Gastrocnemius medialis (tissue), 4 donors: ENCODE results near the gene SMARCAL1. TPM values are rescaled to one million over a fixed set of nuclear protein-coding genes. Genes with fewer than 3 reads are reported as not detected.

ENCODE experiments used
- ATAC-seq, 2 donors: fragments of 150-250 bp; one replicate each; pipeline ENCODE4 v1.9.1; 2016
- DNase-seq, 2 donors: peaks; one replicate each; pipeline ENCODE4 v3.0.0-alpha.2; 2019
- H3K27ac ChIP-seq, 4 donors: fragments of 200-600 bp; sonication (generic); 1 replicate in 1 of 4; 2 replicates in 3 of 4; pipeline ENCODE4 v1.5.1; 2016 to 2018; ENCODE audit warnings: mild to moderate bottlenecking in 2 of 4, moderate library complexity in 1 of 4
- H3K27me3 ChIP-seq, 3 donors: fragments of 200-600 bp; sonication (generic) in 2 of 3; 1 replicate in 1 of 3; 2 replicates in 2 of 3; pipeline versions ENCODE4 v1.5.1 to v1.6.0; 2016 to 2019; ENCODE audit warnings: mild to moderate bottlenecking in 1 of 3, moderate library complexity in 1 of 3
- H3K36me3 ChIP-seq, 2 donors: fragments of 200-600 bp; sonication (generic) in 1 of 2; one replicate each; pipeline ENCODE4 v1.5.1; 2017 to 2018
- H3K4me1 ChIP-seq, 2 donors: fragments of 200-600 bp; sonication (generic) in 1 of 2; one replicate each; pipeline ENCODE4 v1.5.1; 2016 to 2017; ENCODE audit warnings: mild to moderate bottlenecking in 2 of 2
- H3K4me3 ChIP-seq, 4 donors: fragments of 200-600 bp; sonication (generic) in 3 of 4; 1 replicate in 1 of 4; 2 replicates in 3 of 4; pipeline ENCODE4 v1.5.1; 2016 to 2019; ENCODE audit warnings: mild to moderate bottlenecking in 2 of 4
- H3K9me3 ChIP-seq, 3 donors: fragments of 200-600 bp; sonication (generic) in 2 of 3; 1 replicate in 1 of 3; 2 replicates in 2 of 3; pipeline ENCODE4 v1.5.1; 2016 to 2019
- POLR2A ChIP-seq, 2 donors: fragments of 450-650 bp; IDR thresholded peaks; one replicate each; pipeline ENCODE4 v1.6.1; 2017; ENCODE audit warnings: antibody characterized with exemption in 2 of 2, mild to moderate bottlenecking in 2 of 2, moderate library complexity in 2 of 2
- in situ Hi-C, 4 donors: fragments of 200-750 bp; cut with MboI; loops; one replicate each; pipeline versions ENCODE4 v1.15.0 to v1.8.0; 2017; ENCODE audit warnings: low sequenced_read_pairs in 4 of 4
- intact Hi-C: fragments of 100-400 bp; cut with DNase I; formaldehyde crosslinking; loops from one replicate; pipeline ENCODE4 v1.15.1; 2023; ENCODE audit warnings: low total_unique reads
- total RNA-seq, 4 donors: library from RNA; depleted of rRNA; stranded (reverse); fragments of >200 nt; gene quantifications; one replicate each; pipeline versions ENCODE4 v1.1.0 to v1.2.3, GENCODE V29; 2016
- TF ChIP-seq, protein P1 (sequence below), 5 experiments: fragments of 450-650 bp in 3 of 5; fragments of 200-600 bp in 2 of 5; sonication (generic) in 2 of 5; IDR thresholded peaks in 4 of 5; conservative IDR thresholded peaks in 1 of 5; 1 replicate in 4 of 5; 2 replicates in 1 of 5; pipeline ENCODE4 v1.5.1; 2016 to 2019; ENCODE audit warnings: antibody characterized with exemption in 5 of 5, mild to moderate bottlenecking in 3 of 5, moderate library complexity in 3 of 5

Gene SMARCAL1
- total RNA-seq, 4 donors from 2014 or later = 5.8 to 20.7 (median 7.8) TPM

DNA sequence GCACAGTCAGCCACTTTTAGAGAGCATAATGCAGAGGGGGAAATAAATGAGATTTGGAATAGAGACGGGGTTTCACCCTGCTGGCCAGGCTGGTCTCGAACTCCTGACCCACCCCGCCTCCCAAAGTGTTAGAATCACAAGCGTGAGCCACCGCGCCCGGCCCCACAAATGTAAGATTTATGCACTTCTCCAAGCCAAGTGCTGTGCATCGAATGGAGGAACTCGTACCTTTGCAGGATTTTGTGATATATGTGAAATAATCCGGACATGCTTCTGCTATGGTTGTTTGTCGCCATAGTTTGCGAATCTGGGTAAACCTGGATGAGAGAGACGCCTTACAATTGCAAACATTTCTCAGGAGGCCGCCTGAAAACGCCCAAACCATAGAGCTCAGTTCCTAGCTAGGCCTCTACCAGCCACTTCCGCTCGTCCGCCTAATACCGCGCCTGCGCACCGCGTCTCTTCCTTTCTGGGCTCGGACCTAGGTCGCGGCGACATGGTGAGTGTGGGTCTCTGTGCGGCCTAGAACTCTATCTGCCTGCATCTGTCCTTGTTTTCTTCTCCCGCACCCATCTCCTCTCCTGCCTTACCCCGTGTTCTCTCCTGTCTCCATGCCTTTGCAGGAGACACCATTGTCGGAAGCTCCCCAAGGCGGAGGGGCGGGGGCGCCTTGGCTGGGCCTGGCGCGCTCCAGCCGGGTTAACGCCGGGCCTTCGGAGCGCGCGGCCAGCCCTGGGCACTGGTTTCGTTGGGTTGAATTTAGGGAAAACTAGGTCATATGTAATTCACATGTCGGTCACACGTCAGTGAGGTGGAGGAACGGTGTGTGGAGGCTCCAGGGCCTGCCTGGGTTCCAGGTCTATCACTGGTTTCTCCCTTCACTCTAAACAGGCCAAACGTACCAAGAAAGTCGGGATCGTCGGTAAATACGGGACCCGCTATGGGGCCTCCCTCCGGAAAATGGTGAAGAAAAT, 86.4 kb downstream of the SMARCAL1 start, which contains the start of gene RPL37A:
Gene RPL37A (plus strand): TSS at position 466 of the 974 bp plus-strand sequence. CDS start 31 bp downstream, at position 497.
- Histone ChIP-seq H3K27me3 (no peaks in the 10 kb centered on the region), H3K36me3 (peaks cover 7 to 43% of the 10 kb centered on the region in 2 donors), H3K4me1 (peaks cover 26% of the 10 kb centered on the region in 2 donors), H3K4me3 (peak within 1 kb of the TSS; percentile 70 to 90 (median 80)), H3K27ac (peak within 1 kb of the TSS; percentile 81 to 89 (median 84)), H3K9me3 (no peaks in the 10 kb centered on the region)
- TF ChIP-seq POLR2A (IDR thresholded peaks at IDR 0.05) = peak; percentile 93 to 94
- TF ChIP-seq, protein P1, sequence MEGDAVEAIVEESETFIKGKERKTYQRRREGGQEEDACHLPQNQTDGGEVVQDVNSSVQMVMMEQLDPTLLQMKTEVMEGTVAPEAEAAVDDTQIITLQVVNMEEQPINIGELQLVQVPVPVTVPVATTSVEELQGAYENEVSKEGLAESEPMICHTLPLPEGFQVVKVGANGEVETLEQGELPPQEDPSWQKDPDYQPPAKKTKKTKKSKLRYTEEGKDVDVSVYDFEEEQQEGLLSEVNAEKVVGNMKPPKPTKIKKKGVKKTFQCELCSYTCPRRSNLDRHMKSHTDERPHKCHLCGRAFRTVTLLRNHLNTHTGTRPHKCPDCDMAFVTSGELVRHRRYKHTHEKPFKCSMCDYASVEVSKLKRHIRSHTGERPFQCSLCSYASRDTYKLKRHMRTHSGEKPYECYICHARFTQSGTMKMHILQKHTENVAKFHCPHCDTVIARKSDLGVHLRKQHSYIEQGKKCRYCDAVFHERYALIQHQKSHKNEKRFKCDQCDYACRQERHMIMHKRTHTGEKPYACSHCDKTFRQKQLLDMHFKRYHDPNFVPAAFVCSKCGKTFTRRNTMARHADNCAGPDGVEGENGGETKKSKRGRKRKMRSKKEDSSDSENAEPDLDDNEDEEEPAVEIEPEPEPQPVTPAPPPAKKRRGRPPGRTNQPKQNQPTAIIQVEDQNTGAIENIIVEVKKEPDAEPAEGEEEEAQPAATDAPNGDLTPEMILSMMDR (IDR thresholded peaks at IDR 0.05 in 4 of 5, conservative IDR thresholded peaks at IDR 0.05 in 1 of 5) = peak in 1 of 5 experiments; percentile 17
- intact Hi-C loops (loop anchor here (1.0 kb wide), 1 partner anchor 86 kb away; the partner anchor contains the start of gene SMARCAL1), in situ Hi-C loops (no loop called here)
- ATAC-seq = peak; percentile 97 to 98
- DNase-seq = peak; percentile 87 to 91

DNA sequence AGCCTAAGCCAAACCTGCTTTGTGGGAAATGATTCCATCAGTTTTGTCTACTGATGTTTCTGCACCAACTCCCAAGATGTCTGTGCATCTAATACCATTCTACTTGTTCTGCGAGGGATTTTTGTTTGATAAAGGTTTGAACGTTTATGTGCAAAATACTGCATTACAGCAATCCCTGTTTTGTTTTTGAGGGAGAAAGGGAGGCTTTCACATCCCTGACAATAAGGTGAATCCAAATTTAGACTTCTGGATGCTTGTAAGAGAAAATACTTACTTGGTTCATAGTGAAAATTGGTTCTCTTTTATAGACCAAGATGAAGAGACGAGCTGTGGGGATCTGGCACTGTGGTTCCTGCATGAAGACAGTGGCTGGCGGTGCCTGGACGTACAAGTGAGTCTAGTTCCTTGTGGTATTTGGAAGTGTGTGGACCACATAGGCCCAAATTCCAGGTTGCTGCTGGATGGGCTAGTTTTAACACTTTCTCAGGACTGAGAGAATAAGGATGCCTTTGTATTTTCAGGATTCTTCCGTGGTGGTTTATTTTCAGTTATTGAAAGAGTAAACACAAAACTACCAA, 87.4 kb downstream of the SMARCAL1 start:
- Histone ChIP-seq H3K4me1 (peaks cover 26% of the 10 kb centered on the region in 2 donors), H3K36me3 (peaks cover 7 to 51% of the 10 kb centered on the region in 2 donors), H3K27me3 (no peaks in the 10 kb centered on the region), H3K9me3 (no peaks in the 10 kb centered on the region), H3K27ac (peak overlapping the region; percentile 81 to 89 (median 84)), H3K4me3 (peak overlapping the region; percentile 70 to 90 (median 80))
- in situ Hi-C loops = loop anchor here in 3 of 4 donors (25.0 kb wide), 3 partner anchors 663 to 1238 kb away; no protein-coding TSS in a partner anchor
- no peak for DNase-seq
- no peak for TF ChIP-seq POLR2A (IDR thresholded peaks at IDR 0.05)
- TF ChIP-seq, protein P1 (IDR thresholded peaks at IDR 0.05 in 4 of 5, conservative IDR thresholded peaks at IDR 0.05 in 1 of 5) = no peak
- intact Hi-C loops = no loop called here
- no peak for ATAC-seq

DNA sequence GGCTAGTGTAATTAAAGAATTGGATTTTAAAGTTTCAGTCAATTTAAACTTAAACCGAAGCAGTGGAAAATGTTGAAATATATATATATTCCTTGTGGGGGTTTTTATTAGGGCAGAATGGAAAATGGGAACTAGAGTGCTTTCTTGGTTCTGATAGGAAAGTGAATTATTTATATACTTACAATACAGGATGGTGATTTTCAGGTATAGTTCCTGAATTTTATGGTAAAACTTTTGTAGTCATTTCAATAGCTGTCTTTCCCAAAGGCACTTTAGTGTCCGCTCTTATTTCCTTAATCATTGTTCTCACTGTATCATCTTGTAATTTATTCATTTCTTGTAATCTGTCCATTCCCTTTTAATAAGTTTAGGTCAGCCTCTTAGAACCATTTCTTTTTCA, 88.3 kb downstream of the SMARCAL1 start:
- H3K36me3 ChIP-seq = peaks cover 7 to 57% of the 10 kb centered on the region in 2 donors
- no peaks in the 10 kb centered on the region for H3K27me3 ChIP-seq
- H3K4me1 ChIP-seq = peaks cover 26% of the 10 kb centered on the region in 2 donors
- intact Hi-C loops = no loop called here
- peak overlapping the region in 1 of 4 donors; percentile 70 for H3K4me3 ChIP-seq
- H3K27ac ChIP-seq = peak overlapping the region in 3 of 4 donors; percentile 81 to 89 (median 84)
- no peaks in the 10 kb centered on the region for H3K9me3 ChIP-seq
- ATAC-seq (no peak), DNase-seq (no peak)
- no peak for TF ChIP-seq POLR2A (IDR thresholded peaks at IDR 0.05)
- TF ChIP-seq, protein P1 (IDR thresholded peaks at IDR 0.05 in 4 of 5, conservative IDR thresholded peaks at IDR 0.05 in 1 of 5) = no peak
- in situ Hi-C loops = loop anchor here in 3 of 4 donors (25.0 kb wide), 3 partner anchors 662 to 1237 kb away; no protein-coding TSS in a partner anchor

DNA sequence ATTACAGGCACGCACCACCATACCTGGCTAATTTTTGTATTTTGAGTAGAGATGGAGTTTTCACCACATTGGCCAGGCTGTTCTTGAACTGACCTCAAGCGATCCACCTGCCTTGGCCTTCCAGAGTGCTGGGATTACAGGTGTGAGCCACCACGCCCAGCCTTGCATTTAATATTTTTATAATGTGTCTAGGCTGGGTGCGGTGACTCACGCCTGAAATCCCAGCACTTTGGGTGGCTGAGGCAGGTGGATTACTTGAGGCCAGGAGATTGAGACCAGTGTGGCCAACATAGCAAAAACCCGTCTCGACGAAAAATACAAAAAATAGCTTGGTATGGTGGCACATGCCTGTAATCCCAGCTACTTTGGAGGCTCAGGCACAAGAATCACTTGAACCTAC, 89.6 kb downstream of the SMARCAL1 start:
- Histone ChIP-seq H3K36me3 (peaks cover 7 to 57% of the 10 kb centered on the region in 2 donors), H3K27ac (no peak overlapping the region), H3K4me1 (peaks cover 26% of the 10 kb centered on the region in 2 donors), H3K27me3 (no peaks in the 10 kb centered on the region), H3K9me3 (no peaks in the 10 kb centered on the region), H3K4me3 (no peak overlapping the region)
- in situ Hi-C loops (loop anchor here in 3 of 4 donors (25.0 kb wide), 3 partner anchors 660 to 1235 kb away; no protein-coding TSS in a partner anchor), intact Hi-C loops (no loop called here)
- no peak for ATAC-seq
- TF ChIP-seq, protein P1 (IDR thresholded peaks at IDR 0.05 in 4 of 5, conservative IDR thresholded peaks at IDR 0.05 in 1 of 5) = no peak
- no peak for TF ChIP-seq POLR2A (IDR thresholded peaks at IDR 0.05)
- DNase-seq = no peak
